GM12878 (cell line): ENCODE results near the gene GRIA2.

Experiments used
- CBX3 ChIP-seq: fragments of 200-600 bp; sonication (generic); IDR thresholded peaks from 2 replicates; pipeline ENCODE4 v1.6.1; 2016; ENCODE audit warnings: low read depth, borderline replicate concordance
- CREM ChIP-seq: IDR thresholded peaks from 2 replicates; pipeline ENCODE4 v1.6.1; 2014; ENCODE audit warnings: antibody characterized with exemption, low read depth
- PAX5 ChIP-seq: IDR thresholded peaks from 2 replicates; pipeline ENCODE4 v1.6.1; 2011; ENCODE audit warnings: low read depth, low read length, borderline replicate concordance
- POLR2A ChIP-seq: IDR thresholded peaks from 2 replicates; pipeline ENCODE4 v1.6.1; 2011; ENCODE audit warnings: low read depth, mild to moderate bottlenecking, low read length
- SMC3 ChIP-seq: IDR thresholded peaks from 2 replicates; pipeline ENCODE4 v1.6.1; 2011; ENCODE audit warnings: low read length, improper control_type of control experiment, borderline replicate concordance

DNA sequence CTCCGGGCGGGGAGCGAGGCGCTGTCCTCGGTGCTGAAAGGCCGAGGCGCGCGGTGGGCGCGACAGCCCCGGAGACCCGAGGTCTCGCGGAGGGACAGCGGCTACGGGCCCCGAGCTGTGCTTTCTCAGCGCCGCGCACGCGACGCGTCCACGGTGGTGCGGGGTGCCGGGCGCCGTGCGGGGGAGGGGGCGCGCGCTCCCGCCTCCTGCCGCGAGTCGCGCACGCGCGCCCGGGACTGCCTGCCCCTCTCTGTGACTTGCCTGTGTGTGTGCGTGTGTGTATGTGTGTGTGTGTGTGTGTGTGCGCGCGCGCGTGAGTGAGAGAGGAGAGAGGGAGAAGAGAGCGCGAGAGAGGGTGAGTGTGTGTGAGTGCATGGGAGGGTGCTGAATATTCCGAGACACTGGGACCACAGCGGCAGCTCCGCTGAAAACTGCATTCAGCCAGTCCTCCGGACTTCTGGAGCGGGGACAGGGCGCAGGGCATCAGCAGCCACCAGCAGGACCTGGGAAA lies at the start of gene GRIA2:
- TF ChIP-seq SMC3 (no peak), CBX3 (no peak), CREM (no peak), POLR2A (no peak), PAX5 (no peak)
